ENCODE results near the gene ARHGAP32. TPM values are rescaled to one million over a fixed set of nuclear protein-coding genes. Genes with fewer than 3 reads are reported as not detected.

ARHGAP32 gene
- total and polyA plus RNA-seq, 7 donors: 9.2 to 20.0 (median 12.0) TPM

GRCh38 chr11:129224538-129224937, 32.4 kb upstream of the ARHGAP32 start:
- TF ChIP-seq EP300 (IDR thresholded peaks at IDR 0.05): no peak
- no peak for TF ChIP-seq POLR2A (IDR thresholded peaks at IDR 0.05)
- TF ChIP-seq, protein P1, sequence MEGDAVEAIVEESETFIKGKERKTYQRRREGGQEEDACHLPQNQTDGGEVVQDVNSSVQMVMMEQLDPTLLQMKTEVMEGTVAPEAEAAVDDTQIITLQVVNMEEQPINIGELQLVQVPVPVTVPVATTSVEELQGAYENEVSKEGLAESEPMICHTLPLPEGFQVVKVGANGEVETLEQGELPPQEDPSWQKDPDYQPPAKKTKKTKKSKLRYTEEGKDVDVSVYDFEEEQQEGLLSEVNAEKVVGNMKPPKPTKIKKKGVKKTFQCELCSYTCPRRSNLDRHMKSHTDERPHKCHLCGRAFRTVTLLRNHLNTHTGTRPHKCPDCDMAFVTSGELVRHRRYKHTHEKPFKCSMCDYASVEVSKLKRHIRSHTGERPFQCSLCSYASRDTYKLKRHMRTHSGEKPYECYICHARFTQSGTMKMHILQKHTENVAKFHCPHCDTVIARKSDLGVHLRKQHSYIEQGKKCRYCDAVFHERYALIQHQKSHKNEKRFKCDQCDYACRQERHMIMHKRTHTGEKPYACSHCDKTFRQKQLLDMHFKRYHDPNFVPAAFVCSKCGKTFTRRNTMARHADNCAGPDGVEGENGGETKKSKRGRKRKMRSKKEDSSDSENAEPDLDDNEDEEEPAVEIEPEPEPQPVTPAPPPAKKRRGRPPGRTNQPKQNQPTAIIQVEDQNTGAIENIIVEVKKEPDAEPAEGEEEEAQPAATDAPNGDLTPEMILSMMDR (IDR thresholded peaks at IDR 0.05): no peak
- no peak for TF ChIP-seq POLR2AphosphoS5 (IDR thresholded peaks at IDR 0.05)
- peaks cover 0 to 20% (median 8%) of the 10 kb centered on the region in 4 donors for H3K4me1 ChIP-seq
- no peaks in the 10 kb centered on the region for H3K27me3 ChIP-seq
- H3K36me3 ChIP-seq: no peaks in the 10 kb centered on the region
- no peak overlapping the region for H3K4me3 ChIP-seq
- peak overlapping the region in 1 of 4 donors; percentile 30 for H3K27ac ChIP-seq
- intact Hi-C loops (cut with DNase I): no loop called here
- WGBS, 2 donors: 87 to 94% methylated on average over 3 of the region's 3 CpGs
- H3K9me3 ChIP-seq: peaks cover 0 to 7% (median 2%) of the 10 kb centered on the region in 4 donors
- no peak for DNase-seq

DNA sequence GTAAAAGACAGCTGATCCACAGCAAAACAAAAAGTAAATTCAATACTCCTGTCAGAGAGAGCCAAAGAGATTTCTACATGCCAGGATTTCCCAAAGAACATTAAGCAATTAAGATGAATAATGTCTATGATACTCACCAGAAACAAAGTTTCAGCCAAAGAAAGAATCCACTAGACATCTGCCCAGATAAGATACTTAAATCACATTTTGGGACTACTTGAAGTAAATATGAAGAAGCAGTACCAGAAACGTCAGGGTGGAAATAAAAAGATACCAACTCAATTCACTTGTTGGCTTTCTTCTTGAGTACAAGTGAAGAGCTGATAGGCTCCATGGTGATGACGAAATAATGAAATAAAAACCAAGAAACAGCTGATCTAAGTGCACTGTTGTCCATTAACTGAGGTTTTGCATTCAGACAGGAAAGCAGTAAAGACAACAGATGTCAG, 31.6 kb upstream of the ARHGAP32 start:
- no peak for DNase-seq
- intact Hi-C loops (cut with DNase I): no loop called here
- H3K36me3 ChIP-seq: no peaks in the 10 kb centered on the region

GRCh38 chr11:129223260-129223659, 31.1 kb upstream of the ARHGAP32 start:
- Histone ChIP-seq H3K27me3 (no peaks in the 10 kb centered on the region), H3K4me1 (peaks cover 0 to 26% (median 8%) of the 10 kb centered on the region in 4 donors), H3K4me3 (no peak overlapping the region), H3K36me3 (no peaks in the 10 kb centered on the region), H3K9me3 (peaks cover 0 to 7% (median 2%) of the 10 kb centered on the region in 4 donors), H3K27ac (no peak overlapping the region)
- intact Hi-C loops (cut with DNase I): no loop called here
- WGBS, 2 donors: 80 to 83% methylated on average over 1 of the region's 1 CpG
- DNase-seq: no peak
- TF ChIP-seq POLR2A (IDR thresholded peaks at IDR 0.05): no peak
- no peak for TF ChIP-seq EP300 (IDR thresholded peaks at IDR 0.05)
- TF ChIP-seq, protein P1 (IDR thresholded peaks at IDR 0.05): no peak
- TF ChIP-seq POLR2AphosphoS5 (IDR thresholded peaks at IDR 0.05): no peak

More for the DNA sequence above, 31.6 kb upstream of the ARHGAP32 start:
- 72 to 83% methylated on average over 2 of the region's 2 CpGs for WGBS, 2 donors
- Histone ChIP-seq H3K9me3 (peaks cover 0 to 7% (median 2%) of the 10 kb centered on the region in 4 donors), H3K4me3 (no peak overlapping the region), H3K27me3 (no peaks in the 10 kb centered on the region), H3K27ac (peak overlapping the region in 2 of 4 donors; percentile 27 to 30), H3K4me1 (peaks cover 0 to 26% (median 8%) of the 10 kb centered on the region in 4 donors)
- TF ChIP-seq, protein P1 (IDR thresholded peaks at IDR 0.05): no peak
- no peak for TF ChIP-seq EP300 (IDR thresholded peaks at IDR 0.05)
- TF ChIP-seq POLR2AphosphoS5 (IDR thresholded peaks at IDR 0.05): no peak
- TF ChIP-seq POLR2A (IDR thresholded peaks at IDR 0.05): no peak

DNA sequence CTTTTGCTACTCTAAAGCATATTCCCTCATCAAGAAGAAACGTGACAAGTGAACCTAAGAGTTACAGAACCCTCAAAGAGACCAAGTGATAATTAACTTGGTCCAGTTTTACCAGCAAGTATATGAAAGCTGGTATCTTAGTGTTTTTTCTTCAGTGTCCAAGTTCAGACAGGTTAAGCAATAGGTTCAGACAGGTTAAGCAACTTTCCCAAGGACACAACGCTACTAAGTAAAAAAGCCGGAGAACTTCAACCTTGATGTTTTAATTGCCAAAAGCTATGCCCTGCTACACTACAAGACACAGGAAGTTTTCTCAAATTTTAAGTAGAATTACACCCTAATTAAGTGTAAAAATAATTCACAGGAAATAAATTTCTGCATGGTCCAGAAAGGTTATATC, 30.0 kb upstream of the ARHGAP32 start:
- WGBS, 2 donors: 72 to 73% methylated on average over 3 of the region's 3 CpGs
- DNase-seq: no peak
- H3K9me3 ChIP-seq: peaks cover 0 to 5% (median 2%) of the 10 kb centered on the region in 4 donors
- no peak overlapping the region for H3K4me3 ChIP-seq
- no peak overlapping the region for H3K27ac ChIP-seq
- no peaks in the 10 kb centered on the region for H3K36me3 ChIP-seq
- peaks cover 0 to 26% (median 8%) of the 10 kb centered on the region in 4 donors for H3K4me1 ChIP-seq
- H3K27me3 ChIP-seq: no peaks in the 10 kb centered on the region
- intact Hi-C loops (cut with DNase I): no loop called here
- TF ChIP-seq EP300 (IDR thresholded peaks at IDR 0.05) (no peak), POLR2A (IDR thresholded peaks at IDR 0.05) (no peak), POLR2AphosphoS5 (IDR thresholded peaks at IDR 0.05) (no peak)
- TF ChIP-seq, protein P1 (IDR thresholded peaks at IDR 0.05): no peak
